Measurements from ENCODE around the gene GSTM3. TPM values are rescaled to one million over a fixed set of nuclear protein-coding genes. Genes with fewer than 3 reads are reported as not detected.
"Not testable (repeated sequence)": the region's sequence is repeated elsewhere in the genome, so short reads cannot be mapped to it uniquely, and the experiment has no call there.

Gene GSTM3
- total RNA-seq, 1 experiment from 2014 or later = 80.3 TPM

DNA sequence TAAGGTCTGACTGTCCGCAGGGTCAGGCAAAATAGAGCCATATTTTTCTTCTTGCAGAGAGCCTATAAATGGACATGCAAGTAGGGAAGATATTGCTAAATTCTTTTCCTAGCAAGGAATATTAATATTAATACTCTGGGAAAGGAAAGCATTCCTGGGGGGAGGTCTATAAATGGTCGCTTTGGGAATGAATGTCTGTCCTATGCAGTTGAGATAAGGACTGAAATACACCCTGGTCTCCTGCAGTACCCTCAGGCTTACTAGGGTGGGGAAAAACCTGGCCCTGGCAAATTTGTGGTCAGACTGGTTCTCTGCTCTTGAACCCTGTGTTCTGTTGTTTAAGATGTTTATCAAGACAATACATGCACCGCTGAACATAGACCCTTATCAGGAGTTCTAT lies 37.9 kb downstream of the GSTM3 start:
- DNase-seq, H3K9me3 ChIP-seq, H3K4me3 ChIP-seq, H3K27me3 ChIP-seq, H3K36me3 ChIP-seq: not testable (repeated sequence)

DNA sequence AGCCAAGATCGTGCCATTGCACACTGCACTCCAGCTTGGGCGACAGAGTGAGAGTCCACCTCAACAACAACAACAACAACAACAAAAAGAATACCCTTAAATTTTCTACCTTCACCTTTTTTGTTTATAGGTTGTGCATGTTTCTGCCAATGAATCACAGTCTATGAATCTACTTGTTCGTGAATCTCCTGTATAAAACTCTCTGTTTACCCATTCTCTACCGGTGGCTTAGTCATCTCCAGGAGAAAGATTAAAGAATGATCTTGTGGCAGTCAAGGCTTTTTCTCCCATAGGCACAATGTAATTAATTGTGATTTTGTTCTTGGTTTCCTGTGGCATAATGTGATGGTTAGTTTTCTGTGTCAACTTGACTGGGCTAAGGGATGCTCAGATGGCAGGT lies 43.0 kb downstream of the GSTM3 start:
- not testable (repeated sequence) for H3K4me3 ChIP-seq, H3K9me3 ChIP-seq, H3K27me3 ChIP-seq, DNase-seq
- H3K36me3 ChIP-seq = peaks cover 14% of the 10 kb centered on the region

GRCh38 chr1:109697066-109697465 lies 43.8 kb downstream of the GSTM3 start:
- DNase-seq = peak; percentile 66
- no peaks in the 10 kb centered on the region for H3K9me3 ChIP-seq

GRCh38 chr1:109695138-109695537 lies 45.7 kb downstream of the GSTM3 start:
- DNase-seq, H3K9me3 ChIP-seq, H3K27me3 ChIP-seq, H3K4me3 ChIP-seq: not testable (repeated sequence)
- peaks cover 32% of the 10 kb centered on the region for H3K36me3 ChIP-seq

More at GRCh38 chr1:109697066-109697465, 43.8 kb downstream of the GSTM3 start:
- no peak overlapping the region for H3K4me3 ChIP-seq
- no peaks in the 10 kb centered on the region for H3K27me3 ChIP-seq
- H3K36me3 ChIP-seq = peaks cover 16% of the 10 kb centered on the region

DNA sequence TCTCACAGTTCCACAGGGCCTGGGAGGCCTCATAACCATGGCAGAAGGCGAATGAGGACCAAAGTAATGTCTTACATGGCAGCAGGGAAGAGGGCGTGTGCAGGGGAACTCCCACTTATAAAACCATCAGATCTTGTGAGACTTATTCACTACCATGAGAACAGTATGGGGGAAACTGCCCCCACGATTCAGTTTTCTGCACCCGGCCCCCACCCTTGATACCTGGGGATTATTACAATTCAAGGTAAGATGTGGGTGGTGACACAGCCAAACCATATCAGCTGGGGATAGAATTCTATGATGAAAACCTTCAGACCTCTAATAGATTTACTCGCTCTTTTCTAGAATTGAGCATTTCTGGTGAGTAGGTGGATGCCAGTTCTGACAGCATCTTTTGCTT lies 46.4 kb downstream of the GSTM3 start:
- H3K27me3 ChIP-seq, DNase-seq, H3K9me3 ChIP-seq, H3K4me3 ChIP-seq: not testable (repeated sequence)
- H3K36me3 ChIP-seq = peaks cover 39% of the 10 kb centered on the region

- no peak overlapping the region for H3K4me3 ChIP-seq
- H3K9me3 ChIP-seq = no peaks in the 10 kb centered on the region
- H3K36me3 ChIP-seq = peaks cover 45% of the 10 kb centered on the region
- DNase-seq = no peak
- no peaks in the 10 kb centered on the region for H3K27me3 ChIP-seq
These were observed 49.1 kb downstream of the GSTM3 start for GRCh38 chr1:109691759-109692158.

GRCh38 chr1:109689844-109690405 lies 50.9 kb downstream of the GSTM3 start:
- Histone ChIP-seq H3K36me3 (peaks cover 38% of the 10 kb centered on the region), H3K4me3 (no peak overlapping the region), H3K27me3 (no peaks in the 10 kb centered on the region), H3K9me3 (peaks cover 3% of the 10 kb centered on the region)
- DNase-seq = no peak

DNA sequence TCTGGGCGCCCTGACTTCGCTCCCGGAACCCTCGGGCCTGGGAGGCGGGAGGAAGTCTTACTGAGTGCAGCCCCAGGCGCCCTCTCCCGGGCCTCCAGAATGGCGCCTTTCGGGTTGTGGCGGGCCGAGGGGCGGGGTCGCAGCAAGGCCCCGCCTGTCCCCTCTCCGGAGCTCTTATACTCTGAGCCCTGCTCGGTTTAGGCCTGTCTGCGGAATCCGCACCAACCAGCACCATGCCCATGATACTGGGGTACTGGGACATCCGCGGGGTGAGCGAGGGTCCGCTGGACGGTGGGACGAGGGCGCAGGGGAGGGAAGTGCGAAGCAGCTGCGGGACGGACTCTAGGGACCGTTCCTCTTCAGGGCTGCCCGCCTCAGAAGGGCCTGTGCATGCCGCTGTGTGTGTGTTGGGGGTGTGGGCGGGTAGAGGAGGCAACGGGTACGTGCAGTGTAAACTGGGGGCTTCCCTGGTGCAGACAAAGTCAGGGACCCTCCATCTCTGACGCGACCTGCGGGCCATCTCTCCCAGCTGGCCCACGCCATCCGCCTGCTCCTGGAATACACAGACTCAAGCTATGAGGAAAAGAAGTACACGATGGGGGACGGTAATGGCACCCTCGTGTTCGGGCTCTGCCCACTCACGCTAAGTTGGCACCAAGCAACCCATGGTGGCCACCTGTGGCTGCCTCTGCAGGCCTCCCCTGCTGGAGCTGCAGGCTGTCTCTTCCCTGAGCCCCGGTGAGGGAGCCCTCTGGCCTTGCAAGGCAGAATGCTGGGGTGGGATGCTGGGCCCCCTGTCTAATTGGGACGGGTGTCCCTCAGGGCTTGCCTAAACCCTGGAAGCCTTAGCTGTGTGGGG lies 53.0 kb downstream of the GSTM3 start, which contains the start of gene GSTM1:
Gene GSTM1, plus strand, starts transcription at position 177 of the 859 bp plus-strand sequence. Its CDS starts 57 bp downstream, at position 234.
- peak within 1 kb of the TSS; percentile 67 for H3K4me3 ChIP-seq
- DNase-seq = peak; percentile 98
- H3K36me3 ChIP-seq = peaks cover 31% of the 10 kb centered on the region
- H3K27me3 ChIP-seq = no peaks in the 10 kb centered on the region
- H3K9me3 ChIP-seq = peaks cover 10% of the 10 kb centered on the region

- Histone ChIP-seq H3K4me3 (peak overlapping the region; percentile 67), H3K36me3 (peaks cover 30% of the 10 kb centered on the region)
- H3K27me3 ChIP-seq, DNase-seq, H3K9me3 ChIP-seq: not testable (repeated sequence)
These were observed 53.7 kb downstream of the GSTM3 start for GRCh38 chr1:109687109-109687508.

- H3K4me3 ChIP-seq, DNase-seq, H3K9me3 ChIP-seq, H3K27me3 ChIP-seq: not testable (repeated sequence)
- peaks cover 21% of the 10 kb centered on the region for H3K36me3 ChIP-seq
These were observed 54.9 kb downstream of the GSTM3 start for GRCh38 chr1:109685890-109686289.

GRCh38 chr1:109685399-109685798 lies 55.4 kb downstream of the GSTM3 start:
- not testable (repeated sequence) for H3K27me3 ChIP-seq, DNase-seq, H3K9me3 ChIP-seq, H3K4me3 ChIP-seq
- peaks cover 16% of the 10 kb centered on the region for H3K36me3 ChIP-seq

- not testable (repeated sequence) for H3K9me3 ChIP-seq, H3K27me3 ChIP-seq, H3K36me3 ChIP-seq, H3K4me3 ChIP-seq, DNase-seq
These were observed 56.1 kb downstream of the GSTM3 start for GRCh38 chr1:109684777-109685176.

Other genes with a start within 250 kb of the GSTM3 start
- 2.2 and 6.7 TPM in 2 replicates for gene CYB561D1, start 246.9 kb downstream of the GSTM3 start, total RNA-seq (2014; rRNA removed; shearing (Covaris generic); ENCODE audit: low replicate concordance)
- 0.20 and 1.3 TPM in 2 replicates for gene AMIGO1, start 231.3 kb downstream of the GSTM3 start, total RNA-seq (2014; rRNA removed; shearing (Covaris generic); ENCODE audit: low replicate concordance)
- gene GPR61, start 201.2 kb downstream of the GSTM3 start, total RNA-seq (2014; rRNA removed; shearing (Covaris generic); ENCODE audit: low replicate concordance) = not detected in 2 replicates
- gene GNAI3, start 192.4 kb downstream of the GSTM3 start, total RNA-seq (2014; rRNA removed; shearing (Covaris generic); ENCODE audit: low replicate concordance) = 17.0 and 20.1 TPM in 2 replicates
- gene GNAT2, start 121.4 kb downstream of the GSTM3 start, total RNA-seq (2014; rRNA removed; shearing (Covaris generic); ENCODE audit: low replicate concordance) = 0.10 TPM in 1 of 2 replicates, not detected in the other
- 119 and 172 TPM in 2 replicates for gene AMPD2, start 121.2 kb downstream of the GSTM3 start, total RNA-seq (2014; rRNA removed; shearing (Covaris generic); ENCODE audit: low replicate concordance)
- 27.9 and 33.5 TPM in 2 replicates for gene GSTM4, start 84.9 kb downstream of the GSTM3 start, total RNA-seq (2014; rRNA removed; shearing (Covaris generic); ENCODE audit: low replicate concordance)
- gene GSTM2, start 73.0 kb downstream of the GSTM3 start, total RNA-seq (2014; rRNA removed; shearing (Covaris generic); ENCODE audit: low replicate concordance) = 20.0 and 22.2 TPM in 2 replicates
- 67.7 and 86.1 TPM in 2 replicates for gene GSTM1, start 53.2 kb downstream of the GSTM3 start, total RNA-seq (2014; rRNA removed; shearing (Covaris generic); ENCODE audit: low replicate concordance)
- gene GSTM5, start 28.8 kb downstream of the GSTM3 start, total RNA-seq (2014; rRNA removed; shearing (Covaris generic); ENCODE audit: low replicate concordance) = not detected in 2 replicates
- gene EPS8L3, start 22.9 kb upstream of the GSTM3 start, total RNA-seq (2014; rRNA removed; shearing (Covaris generic); ENCODE audit: low replicate concordance) = not detected in 2 replicates
- gene CSF1, start 169.8 kb upstream of the GSTM3 start, total RNA-seq (2014; rRNA removed; shearing (Covaris generic); ENCODE audit: low replicate concordance) = 155 and 224 TPM in 2 replicates
- gene AHCYL1, start 243.7 kb upstream of the GSTM3 start, total RNA-seq (2014; rRNA removed; shearing (Covaris generic); ENCODE audit: low replicate concordance) = 55.4 and 64.5 TPM in 2 replicates